Lower leg skin (tissue), 3 donors: ENCODE data around the gene LAMC3.

Experiments
- CTCF ChIP-seq, 3 donors: fragments of 450-650 bp; IDR thresholded peaks; one replicate each; pipeline ENCODE4 v1.5.1; 2016; ENCODE audit warnings: antibody characterized with exemption in 3 of 3, mild to moderate bottlenecking in 3 of 3, moderate library complexity in 2 of 3
- POLR2A ChIP-seq, 2 donors: fragments of 450-650 bp; IDR thresholded peaks; one replicate each; pipeline ENCODE4 v1.6.1; 2016 to 2017; ENCODE audit warnings: antibody characterized with exemption in 2 of 2, mild to moderate bottlenecking in 1 of 2, moderate library complexity in 1 of 2

GRCh38 chr9:130985029-130985428 lies 23.9 kb upstream of the LAMC3 start:
- TF ChIP-seq CTCF (IDR thresholded peaks at IDR 0.05) (no peak), POLR2A (IDR thresholded peaks at IDR 0.05) (no peak)
